Measurements from ENCODE around the gene IPO13. TPM values are rescaled to one million over a fixed set of nuclear protein-coding genes. Genes with fewer than 3 reads are reported as not detected.
A peak's percentile ranks its signal among the peaks of the same experiment; 100 is the strongest.

IPO13 gene
- total RNA-seq, 1 donor from 2014 or later: 8.5 TPM

GRCh38 chr1:44010935-44011471 lies 64.3 kb downstream of the IPO13 start:
- no peak for DNase-seq (ENCODE audit: low read depth in 2 of 2)

GRCh38 chr1:44012404-44012803 lies 65.7 kb downstream of the IPO13 start:
- DNase-seq (ENCODE audit: low read depth in 2 of 2): peak in 1 of 2 donors; percentile 23

DNA sequence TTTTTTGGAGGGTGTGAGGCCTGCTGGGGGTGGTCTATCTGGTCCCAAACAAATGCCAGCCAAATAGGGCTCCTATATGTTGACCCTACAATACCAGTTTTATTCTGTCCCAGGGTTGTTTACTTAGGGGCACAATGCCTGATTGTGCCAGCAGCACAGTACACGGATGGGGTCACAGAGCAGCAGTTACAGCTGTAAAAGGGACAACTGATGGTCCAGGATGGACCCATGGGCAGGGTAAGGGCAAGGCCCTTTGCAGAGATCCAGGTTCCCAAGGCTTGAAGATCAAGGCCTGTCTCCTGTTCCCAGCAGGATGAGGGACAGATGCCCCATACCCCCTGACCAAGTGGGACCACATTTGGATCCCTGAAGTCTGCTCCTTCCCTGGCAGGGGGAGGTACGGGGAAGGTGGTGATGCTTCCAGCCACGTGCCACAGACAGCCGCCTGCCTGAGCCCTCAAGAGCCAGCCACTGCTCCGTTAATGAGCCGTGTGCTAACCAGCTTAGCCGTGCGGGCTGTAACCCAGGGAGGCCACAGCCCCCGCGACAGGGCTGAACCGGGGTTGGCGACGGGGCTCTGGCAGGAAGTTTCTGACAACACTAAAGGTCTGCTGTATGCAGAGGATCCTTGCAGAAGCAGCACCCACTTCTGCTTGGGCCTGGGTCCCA lies 66.3 kb downstream of the IPO13 start:
- DNase-seq (ENCODE audit: low read depth in 2 of 2): no peak

DNA sequence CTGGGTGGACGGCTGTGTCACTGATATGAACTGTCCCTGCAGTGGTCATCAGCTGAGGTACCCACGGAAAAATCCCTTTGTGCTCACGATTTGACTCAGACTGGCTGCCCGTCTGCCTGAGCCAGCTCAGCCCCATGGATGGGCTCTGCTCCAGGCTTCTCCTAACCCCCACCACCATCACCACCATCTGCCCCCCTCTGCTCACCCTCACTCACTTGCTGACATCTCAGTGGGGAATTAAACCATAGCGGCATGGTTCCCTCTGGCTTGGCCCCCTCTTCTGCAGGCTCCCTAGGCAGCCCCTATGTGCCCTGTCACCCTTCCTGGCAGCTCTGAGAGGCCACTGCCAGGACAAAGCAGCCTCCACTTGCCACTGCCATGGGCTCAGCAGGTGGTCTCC lies 67.2 kb downstream of the IPO13 start:
- no peak for DNase-seq (ENCODE audit: low read depth in 2 of 2)

- no peak for DNase-seq (ENCODE audit: low read depth in 2 of 2)
These were observed 67.8 kb downstream of the IPO13 start for GRCh38 chr1:44014365-44015104.

DNA sequence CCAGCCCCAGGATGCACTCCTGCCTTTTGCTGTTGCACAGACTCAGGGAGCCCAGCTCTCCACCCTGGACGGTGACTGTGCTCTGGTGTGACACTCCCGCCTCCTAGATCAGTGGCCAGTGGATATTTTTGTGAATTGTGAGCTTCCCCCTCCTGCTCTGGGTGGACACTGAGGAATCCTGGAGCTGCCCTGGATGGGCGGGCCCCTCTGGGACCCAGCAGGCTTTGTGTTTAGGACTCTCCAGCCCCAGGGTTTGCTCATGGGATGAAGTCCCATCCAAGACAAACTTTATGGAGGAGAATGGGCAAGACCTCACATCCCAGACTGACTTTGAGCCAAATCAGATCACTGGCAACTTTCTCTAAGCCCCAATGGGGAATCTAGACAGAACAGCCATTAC lies 68.5 kb downstream of the IPO13 start:
- DNase-seq (ENCODE audit: low read depth in 2 of 2): no peak

DNA sequence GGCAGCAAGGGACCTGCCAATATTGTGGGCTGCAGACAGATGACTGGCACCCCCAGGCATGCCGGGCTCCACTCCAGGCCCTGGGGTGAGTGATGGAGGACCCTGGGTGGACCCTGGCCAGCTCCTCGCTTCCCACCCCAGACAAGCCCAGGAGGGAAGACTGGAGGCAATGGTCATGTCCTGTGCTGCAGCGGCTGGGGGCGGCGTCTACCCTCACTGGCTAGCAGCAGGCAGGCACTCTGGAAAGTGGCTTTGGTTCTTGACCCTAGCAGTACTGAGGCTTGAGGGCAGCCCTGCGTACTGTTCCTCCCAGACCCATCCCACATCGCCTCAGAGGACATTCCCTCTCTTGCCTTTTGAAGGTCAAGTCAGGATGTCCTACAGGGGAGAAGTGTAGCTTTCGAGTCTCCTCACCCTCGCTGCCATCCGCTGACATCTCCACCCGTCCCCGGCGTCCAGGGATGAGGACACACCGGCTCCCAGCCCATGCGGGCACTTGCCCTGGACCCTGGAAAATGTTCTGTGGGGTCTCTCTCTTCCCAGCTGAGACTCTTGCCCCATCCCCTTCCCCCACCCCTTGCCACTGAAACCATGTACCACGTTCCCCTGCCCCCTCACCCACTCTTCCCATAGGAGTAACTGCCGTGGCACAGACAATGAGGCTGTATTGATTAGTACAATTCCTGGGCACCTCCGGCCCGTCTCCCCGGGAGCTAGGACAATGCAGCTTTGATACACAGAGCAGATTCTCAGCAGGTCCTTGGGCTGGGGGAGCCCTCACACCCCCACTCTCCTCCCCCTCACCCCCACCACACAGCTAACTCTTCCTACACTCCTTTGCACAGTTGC lies 69.5 kb downstream of the IPO13 start:
- DNase-seq (ENCODE audit: low read depth in 2 of 2): no peak

GRCh38 chr1:44016890-44017400 lies 70.2 kb downstream of the IPO13 start:
- no peak for DNase-seq (ENCODE audit: low read depth in 2 of 2)

Other genes starting within 250 kb of the IPO13 start
- 7.2 and 9.9 TPM in 2 replicates for gene ST3GAL3, start 239.4 kb upstream of the IPO13 start, total RNA-seq
- not detected in 2 replicates for gene ARTN, start 13.1 kb upstream of the IPO13 start, total RNA-seq
- 13.1 and 19.0 TPM in 2 replicates for gene DPH2, start 23.1 kb downstream of the IPO13 start, total RNA-seq
- 110 and 164 TPM in 2 replicates for gene ATP6V0B, start 28.0 kb downstream of the IPO13 start, total RNA-seq
- gene B4GALT2, start 32.3 kb downstream of the IPO13 start, total RNA-seq: 40.1 and 41.9 TPM in 2 replicates
- 0.65 and 0.79 TPM in 2 replicates for gene CCDC24, start 44.6 kb downstream of the IPO13 start, total RNA-seq
- under 0.01 and 0.40 TPM in 2 replicates for gene SLC6A9, start 84.5 kb downstream of the IPO13 start, total RNA-seq
- not detected in 2 replicates for gene KLF17, start 171.9 kb downstream of the IPO13 start, total RNA-seq
- gene KLF18, start 194.7 kb downstream of the IPO13 start, total RNA-seq: not detected in 2 replicates